ENCODE results near the gene ATP6V1B1. TPM values are rescaled to one million over a fixed set of nuclear protein-coding genes. Genes with fewer than 3 reads are reported as not detected.
A peak's percentile ranks its signal among the peaks of the same experiment; 100 is the strongest.

The ATP6V1B1 gene
- total RNA-seq, 4 donors from 2014 or later, result 1.3 to 5.8 TPM; not detected in 2

DNA sequence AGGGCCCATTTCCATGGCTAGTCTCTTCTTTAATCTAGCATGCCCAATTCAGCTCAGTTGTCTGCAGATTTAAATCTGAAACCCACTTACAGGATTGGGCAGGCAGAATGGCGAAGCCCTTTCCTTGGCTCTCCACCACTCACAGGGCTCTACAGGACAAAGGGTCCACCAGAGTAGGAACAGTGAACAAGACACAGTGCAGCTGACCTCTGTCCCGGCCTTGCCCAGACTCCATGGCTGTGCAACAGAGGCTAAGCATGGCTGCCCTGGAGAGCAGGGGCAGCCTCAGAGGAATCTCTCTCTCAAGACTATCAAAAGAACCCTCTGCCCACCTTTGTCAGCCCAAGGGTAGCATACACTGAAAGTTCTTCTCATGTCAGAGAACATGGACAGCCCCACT, 9.7 kb upstream of the ATP6V1B1 start:
- DNase-seq, result peak in 1 of 3 donors; percentile 23
- Histone ChIP-seq H3K4me1 (no peaks in the 10 kb centered on the region), H3K27ac (no peak overlapping the region), H3K9me3 (no peaks in the 10 kb centered on the region), H3K36me3 (no peaks in the 10 kb centered on the region), H3K4me3 (no peak overlapping the region), H3K27me3 (no peaks in the 10 kb centered on the region)
- TF ChIP-seq POLR2A (IDR thresholded peaks at IDR 0.05), result no peak
- TF ChIP-seq, protein P1, sequence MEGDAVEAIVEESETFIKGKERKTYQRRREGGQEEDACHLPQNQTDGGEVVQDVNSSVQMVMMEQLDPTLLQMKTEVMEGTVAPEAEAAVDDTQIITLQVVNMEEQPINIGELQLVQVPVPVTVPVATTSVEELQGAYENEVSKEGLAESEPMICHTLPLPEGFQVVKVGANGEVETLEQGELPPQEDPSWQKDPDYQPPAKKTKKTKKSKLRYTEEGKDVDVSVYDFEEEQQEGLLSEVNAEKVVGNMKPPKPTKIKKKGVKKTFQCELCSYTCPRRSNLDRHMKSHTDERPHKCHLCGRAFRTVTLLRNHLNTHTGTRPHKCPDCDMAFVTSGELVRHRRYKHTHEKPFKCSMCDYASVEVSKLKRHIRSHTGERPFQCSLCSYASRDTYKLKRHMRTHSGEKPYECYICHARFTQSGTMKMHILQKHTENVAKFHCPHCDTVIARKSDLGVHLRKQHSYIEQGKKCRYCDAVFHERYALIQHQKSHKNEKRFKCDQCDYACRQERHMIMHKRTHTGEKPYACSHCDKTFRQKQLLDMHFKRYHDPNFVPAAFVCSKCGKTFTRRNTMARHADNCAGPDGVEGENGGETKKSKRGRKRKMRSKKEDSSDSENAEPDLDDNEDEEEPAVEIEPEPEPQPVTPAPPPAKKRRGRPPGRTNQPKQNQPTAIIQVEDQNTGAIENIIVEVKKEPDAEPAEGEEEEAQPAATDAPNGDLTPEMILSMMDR (IDR thresholded peaks at IDR 0.05), result no peak

GRCh38 chr2:70927138-70927537, 8.6 kb upstream of the ATP6V1B1 start:
- Histone ChIP-seq H3K4me3 (no peak overlapping the region), H3K27me3 (no peaks in the 10 kb centered on the region), H3K36me3 (no peaks in the 10 kb centered on the region), H3K4me1 (no peaks in the 10 kb centered on the region), H3K9me3 (no peaks in the 10 kb centered on the region), H3K27ac (no peak overlapping the region)
- peak in 1 of 3 donors; percentile 14 for DNase-seq
- no peak for TF ChIP-seq POLR2A (IDR thresholded peaks at IDR 0.05)
- TF ChIP-seq, protein P1 (IDR thresholded peaks at IDR 0.05), result no peak

DNA sequence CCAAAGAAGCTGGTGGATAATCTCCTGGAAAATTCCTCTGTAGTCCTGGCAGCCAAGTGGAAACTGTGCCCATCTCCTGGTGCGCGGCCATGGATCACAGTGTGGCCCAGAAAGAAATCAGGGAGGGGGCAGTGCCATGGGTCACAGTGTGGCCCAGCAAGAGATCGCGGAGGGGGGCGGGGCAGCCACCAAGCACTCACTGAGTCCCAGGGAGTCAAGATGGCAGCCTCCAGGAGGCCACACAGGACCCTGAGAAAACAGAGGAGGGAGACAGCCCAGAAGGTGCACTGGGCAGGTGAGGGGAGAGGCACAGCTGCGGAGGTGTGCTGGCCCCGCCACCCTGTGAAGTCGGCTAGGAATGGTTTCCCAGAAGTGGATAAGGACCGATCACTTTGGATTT, 8.1 kb upstream of the ATP6V1B1 start:
- H3K27me3 ChIP-seq, result no peaks in the 10 kb centered on the region
- TF ChIP-seq, protein P1 (IDR thresholded peaks at IDR 0.05), result no peak
- no peak for TF ChIP-seq POLR2A (IDR thresholded peaks at IDR 0.05)
- peak in 1 of 3 donors; percentile 15 for DNase-seq
- H3K4me1 ChIP-seq, result no peaks in the 10 kb centered on the region
- H3K27ac ChIP-seq, result no peak overlapping the region
- H3K9me3 ChIP-seq, result no peaks in the 10 kb centered on the region
- no peaks in the 10 kb centered on the region for H3K36me3 ChIP-seq
- no peak overlapping the region for H3K4me3 ChIP-seq

DNA sequence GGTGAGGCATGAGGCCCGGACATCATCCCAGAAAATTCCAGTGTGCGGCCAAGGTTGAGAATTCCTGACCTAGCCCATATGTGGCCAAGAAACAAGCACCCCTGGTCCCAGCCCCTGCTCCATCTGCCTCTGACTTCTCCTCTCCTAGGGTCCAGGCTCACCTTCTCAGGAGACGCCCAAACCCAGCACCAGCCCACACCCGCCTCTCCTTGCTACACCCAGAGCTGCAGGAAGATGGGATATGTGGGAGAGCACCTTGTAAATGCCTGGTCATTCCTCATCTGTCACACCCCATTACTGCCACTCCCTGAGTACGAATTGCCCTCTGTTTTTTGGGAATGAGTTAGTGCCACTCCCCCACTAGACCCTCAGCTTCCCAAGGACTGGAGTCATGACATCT, 7.3 kb upstream of the ATP6V1B1 start:
- H3K4me3 ChIP-seq, result no peak overlapping the region
- no peak overlapping the region for H3K27ac ChIP-seq
- TF ChIP-seq, protein P1 (IDR thresholded peaks at IDR 0.05), result no peak
- no peak for TF ChIP-seq POLR2A (IDR thresholded peaks at IDR 0.05)
- no peaks in the 10 kb centered on the region for H3K9me3 ChIP-seq
- peak in 2 of 3 donors; percentile 12 to 27 for DNase-seq
- H3K27me3 ChIP-seq, result no peaks in the 10 kb centered on the region
- H3K36me3 ChIP-seq, result no peaks in the 10 kb centered on the region
- H3K4me1 ChIP-seq, result no peaks in the 10 kb centered on the region

- TF ChIP-seq, protein P1 (IDR thresholded peaks at IDR 0.05), result no peak
- no peak for TF ChIP-seq POLR2A (IDR thresholded peaks at IDR 0.05)
- DNase-seq, result peak in 1 of 3 donors; percentile 9
Measured at GRCh38 chr2:70930371-70931329, 5.0 kb upstream of the ATP6V1B1 start.

More at GRCh38 chr2:70930371-70931329, 5.0 kb upstream of the ATP6V1B1 start:
- Histone ChIP-seq H3K4me3 (no peak overlapping the region), H3K27ac (no peak overlapping the region), H3K9me3 (no peaks in the 10 kb centered on the region), H3K27me3 (no peaks in the 10 kb centered on the region), H3K4me1 (no peaks in the 10 kb centered on the region), H3K36me3 (no peaks in the 10 kb centered on the region)
